HCT116 (cell line): ENCODE results near the gene CENPU. TPM values are rescaled to one million over a fixed set of nuclear protein-coding genes. Genes with fewer than 3 reads are reported as not detected.

Experiments used
- ATAC-seq: fragments of 200-7000 bp; cut with Tn5 transposase; 2 replicates; pipeline ENCODE4 v1.9.1; 2020; ENCODE audit warnings: mild to moderate bottlenecking, moderate library complexity
- BruUV-seq: library from RNA; stranded (reverse); fragments of 400-500 nt; replicated peaks from 2 replicates; lab custom pipeline; 2021; lab: Mats Ljungman, UMichigan
- CTCF ChIA-PET: fragments of 300-600 bp; sonication (Branson Sonifier 250); formaldehyde crosslinking; loops from one replicate; lab custom pipeline; 2021; ENCODE audit warnings: antibody characterized with exemption; lab: Charles Lee
- POLR2A ChIA-PET: fragments of 300-600, 350-600 bp; sonication (Branson Sonifier 250); formaldehyde crosslinking; loops from one replicate; lab custom pipeline; 2021; ENCODE audit warnings: antibody characterized with exemption; lab: Charles Lee
- RAD21 ChIA-PET, 2 experiments: fragments of 300-600 bp; sonication (Branson Sonifier 250); formaldehyde crosslinking; loops; one replicate each; lab custom pipeline; 2023; ENCODE audit warnings: low total read pairs in 2 of 2; ENCODE audit not compliant: uncharacterized antibody in 2 of 2, unreplicated experiment in 2 of 2, low non-redundant PET in 1 of 2; lab: Charles Lee
- DNase-seq: peaks from one replicate; pipeline ENCODE4 v3.0.0-alpha.2; 2010; ENCODE audit warnings: low read depth, low spot score
- H2AFZ ChIP-seq: fragments of 200-600 bp; shearing (Covaris generic), sonication (generic); 2 replicates; pipeline ENCODE4 v1.6.1; 2017; ENCODE audit warnings: low read depth, mixed run types, mixed read lengths, antibody characterized with exemption, low read length; ENCODE audit not compliant: poor library complexity, severe bottlenecking
- H3K27ac ChIP-seq: 2 replicates; pipeline ENCODE4 v1.5.1; 2012; ENCODE audit warnings: low read depth, low read length
- H3K27me3 ChIP-seq: fragments of 200-600 bp; sonication (generic); 2 replicates; pipeline ENCODE4 v1.6.1; 2016; ENCODE audit warnings: mixed run types, low read length, mixed read lengths; ENCODE audit not compliant: insufficient read depth
- H3K36me3 ChIP-seq, 2 experiments: fragments of 200-500 bp in 1 of 2; fragments of 200-600 bp in 1 of 2; sonication (Bioruptor generic) in 1 of 2; sonication (generic) in 1 of 2; 2 replicates each; pipeline versions ENCODE4 v1.5.1 to v1.6.1; 2014 to 2016; ENCODE audit warnings: low read length in 2 of 2, inconsistent platforms in 1 of 2, mixed read lengths in 1 of 2, mixed run types in 1 of 2; ENCODE audit not compliant: insufficient read depth in 2 of 2, control insufficient read depth in 1 of 2
- H3K4me1 ChIP-seq, 2 experiments: fragments of 200-600 bp in 1 of 2; sonication (generic) in 1 of 2; 2 replicates each; pipeline versions ENCODE4 v1.5.1 to v1.6.1; 2012 to 2017; ENCODE audit warnings: low read length in 2 of 2, inconsistent platforms in 1 of 2, mild to moderate bottlenecking in 1 of 2, mixed read lengths in 1 of 2, mixed run types in 1 of 2, moderate library complexity in 1 of 2; ENCODE audit not compliant: insufficient read depth in 2 of 2, control insufficient read depth in 1 of 2
- H3K4me2 ChIP-seq: fragments of 200-600 bp; sonication (generic); 2 replicates; pipeline ENCODE4 v1.6.1; 2017; ENCODE audit warnings: mixed run types, low read length, mixed read lengths
- H3K4me3 ChIP-seq, 2 experiments: fragments of 200-600 bp in 1 of 2; sonication (generic) in 1 of 2; replicated peaks in 1 of 2; 2 replicates each; pipeline ENCODE4 v1.5.1; 2011 to 2016; ENCODE audit warnings: low read length in 2 of 2, control low read depth in 1 of 2, low read depth in 1 of 2, mild to moderate bottlenecking in 1 of 2, mixed read lengths in 1 of 2, mixed run types in 1 of 2
- H3K79me2 ChIP-seq: fragments of 200-600 bp; sonication (generic); 2 replicates; pipeline ENCODE4 v1.6.1; 2017; ENCODE audit warnings: mild to moderate bottlenecking, mixed run types, low read length, moderate library complexity, mixed read lengths; ENCODE audit not compliant: insufficient read depth
- H3K9ac ChIP-seq: fragments of 200-600 bp; sonication (generic); 2 replicates; pipeline ENCODE4 v1.6.1; 2016; ENCODE audit warnings: low read length, mixed read lengths
- H3K9me2 ChIP-seq: fragments of 200-600 bp; sonication (generic), shearing (Covaris generic); 2 replicates; pipeline ENCODE4 v1.6.1; 2017; ENCODE audit warnings: mixed run types, mild to moderate bottlenecking, moderate library complexity; ENCODE audit not compliant: insufficient read depth
- H3K9me3 ChIP-seq, 2 experiments: fragments of 200-500 bp in 1 of 2; fragments of 200-600 bp in 1 of 2; sonication (Bioruptor generic) in 1 of 2; sonication (generic) in 1 of 2; 2 replicates each; pipeline ENCODE4 v1.6.1; 2014 to 2017; ENCODE audit warnings: low read length in 2 of 2, mixed read lengths in 2 of 2, inconsistent platforms in 1 of 2, low read depth in 1 of 2, mild to moderate bottlenecking in 1 of 2, mixed run types in 1 of 2, moderate library complexity in 1 of 2; ENCODE audit not compliant: control insufficient read depth in 1 of 2, insufficient read depth in 1 of 2
- H4K20me1 ChIP-seq: fragments of 200-600 bp; sonication (generic), shearing (Covaris generic); 2 replicates; pipeline ENCODE4 v1.6.1; 2017; ENCODE audit warnings: mixed run types, mild to moderate bottlenecking, moderate library complexity; ENCODE audit not compliant: insufficient read depth
- ATF3 ChIP-seq: IDR thresholded peaks from 2 replicates; pipeline ENCODE4 v1.6.1; 2012
- CBX3 ChIP-seq: IDR thresholded peaks from 2 replicates; pipeline ENCODE4 v1.6.1; 2012; ENCODE audit warnings: low read depth
- CEBPB ChIP-seq: IDR thresholded peaks from 2 replicates; pipeline ENCODE4 v1.6.1; 2012; ENCODE audit warnings: low read depth
- CTCF ChIP-seq, 3 experiments: fragments of 200-600 bp in 1 of 3; sonication (generic) in 1 of 3; IDR thresholded peaks in 2 of 3; conservative IDR thresholded peaks in 1 of 3; 2 replicates each; pipeline ENCODE4 v1.5.1; 2012 to 2017; ENCODE audit warnings: low read depth in 2 of 3, low read length in 2 of 3, antibody characterized with exemption in 1 of 3, borderline replicate concordance in 1 of 3, control low read depth in 1 of 3, mild to moderate bottlenecking in 1 of 3, mixed read lengths in 1 of 3, mixed run types in 1 of 3, moderate library complexity in 1 of 3; ENCODE audit not compliant: insufficient read depth in 1 of 3
- ELF1 ChIP-seq: IDR thresholded peaks from 2 replicates; pipeline ENCODE4 v1.6.1; 2012; ENCODE audit warnings: low read depth, borderline replicate concordance
- EZH2 ChIP-seq: fragments of 200-600 bp; sonication (generic); IDR thresholded peaks from 2 replicates; pipeline ENCODE4 v1.6.1; 2017; ENCODE audit warnings: antibody characterized with exemption, mixed run types
- EZH2phosphoT487 ChIP-seq: fragments of 200-600 bp; IDR thresholded peaks from 2 replicates; pipeline ENCODE4 v1.6.1; 2018; ENCODE audit warnings: antibody characterized with exemption, borderline replicate concordance
- FOSL1 ChIP-seq: IDR thresholded peaks from 2 replicates; pipeline ENCODE4 v1.6.1; 2012; ENCODE audit warnings: low read depth
- POLR2AphosphoS5 ChIP-seq: IDR thresholded peaks from 2 replicates; pipeline ENCODE4 v1.6.1; 2011; ENCODE audit warnings: mild to moderate bottlenecking, low read depth, low read length, moderate library complexity
- SIN3A ChIP-seq: IDR thresholded peaks from 2 replicates; pipeline ENCODE4 v1.6.1; 2012; ENCODE audit warnings: low read depth
- SP1 ChIP-seq: IDR thresholded peaks from 2 replicates; pipeline ENCODE4 v1.6.1; 2012; ENCODE audit warnings: low read depth
- SRF ChIP-seq: IDR thresholded peaks from 2 replicates; pipeline ENCODE4 v1.6.1; 2012; ENCODE audit warnings: low read depth
- TCF7L2 ChIP-seq: IDR thresholded peaks from 2 replicates; pipeline ENCODE4 v1.7.0; 2011; ENCODE audit warnings: borderline replicate concordance, inconsistent platforms; ENCODE audit not compliant: insufficient read depth, insufficient read length; ENCODE audit errors: extremely low read depth
- YY1 ChIP-seq: IDR thresholded peaks from 2 replicates; pipeline ENCODE4 v1.6.1; 2011; ENCODE audit warnings: low read length, low read depth, moderate library complexity, mild to moderate bottlenecking; ENCODE audit not compliant: insufficient replicate concordance; ENCODE audit errors: extremely low read depth
- ZBTB33 ChIP-seq: IDR thresholded peaks from 2 replicates; pipeline ENCODE4 v1.6.1; 2011; ENCODE audit warnings: mild to moderate bottlenecking, low read length, moderate library complexity; ENCODE audit not compliant: insufficient replicate concordance; ENCODE audit errors: extremely low read depth
- ZFX ChIP-seq: fragments of 450-650 bp; IDR thresholded peaks from 2 replicates; pipeline ENCODE4 v1.6.1; 2017
- intact Hi-C: fragments of 100-400 bp; cut with micrococcal nuclease; formaldehyde crosslinking; loops from 2 replicates; pipeline ENCODE4 v1.10.0; 2022
- total RNA-seq: library from RNA; stranded (reverse); gene quantifications from one replicate; pipeline ENCODE4 v1.2.1, GENCODE V29; 2021; ENCODE audit not compliant: unreplicated experiment
- TF ChIP-seq, protein P1 (sequence below): IDR thresholded peaks from 2 replicates; pipeline ENCODE4 v1.6.1; 2012
- TF ChIP-seq, protein P2 (sequence below): IDR thresholded peaks from 2 replicates; pipeline ENCODE4 v1.6.1; 2012; ENCODE audit warnings: low read depth

CENPU gene
- total RNA-seq, 1 experiment from 2014 or later = 28.2 TPM

DNA sequence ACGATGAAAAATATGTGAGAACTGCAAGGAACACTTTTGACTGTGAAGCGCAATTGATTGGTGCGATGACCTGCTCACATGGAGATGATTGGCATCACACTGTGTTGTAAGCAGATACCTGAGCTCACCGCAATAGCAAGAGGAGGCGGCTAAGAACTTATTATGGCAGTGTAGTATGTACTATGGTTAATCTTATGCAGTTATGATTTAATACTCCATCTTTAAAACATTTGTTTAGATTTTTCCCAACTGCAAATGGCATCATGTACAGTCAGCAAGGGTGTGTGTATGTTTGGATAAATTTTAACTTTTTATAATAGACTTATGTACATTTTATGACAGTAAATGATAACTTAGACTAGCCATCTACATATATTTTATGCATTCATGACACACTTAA is 58.9 kb downstream of the CENPU start:
- H3K9ac ChIP-seq = no peak overlapping the region
- DNase-seq = no peak
- H3K9me3 ChIP-seq = no peaks in the 10 kb centered on the region
- H3K4me1 ChIP-seq = no peaks in the 10 kb centered on the region
- H3K9me2 ChIP-seq = no peaks in the 10 kb centered on the region
- H4K20me1 ChIP-seq = no peaks in the 10 kb centered on the region
- TF ChIP-seq EZH2 = no peak
- no peak for TF ChIP-seq ZBTB33
- TF ChIP-seq CEBPB = no peak
- no peak for TF ChIP-seq POLR2AphosphoS5
- TF ChIP-seq ELF1 = no peak
- TF ChIP-seq ATF3 = no peak
- TF ChIP-seq ZFX = no peak
- TF ChIP-seq TCF7L2 = no peak
- TF ChIP-seq, protein P1, sequence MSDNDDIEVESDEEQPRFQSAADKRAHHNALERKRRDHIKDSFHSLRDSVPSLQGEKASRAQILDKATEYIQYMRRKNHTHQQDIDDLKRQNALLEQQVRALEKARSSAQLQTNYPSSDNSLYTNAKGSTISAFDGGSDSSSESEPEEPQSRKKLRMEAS = no peak
- no peak for TF ChIP-seq SP1
- TF ChIP-seq EZH2phosphoT487 = no peak
- TF ChIP-seq, protein P2, sequence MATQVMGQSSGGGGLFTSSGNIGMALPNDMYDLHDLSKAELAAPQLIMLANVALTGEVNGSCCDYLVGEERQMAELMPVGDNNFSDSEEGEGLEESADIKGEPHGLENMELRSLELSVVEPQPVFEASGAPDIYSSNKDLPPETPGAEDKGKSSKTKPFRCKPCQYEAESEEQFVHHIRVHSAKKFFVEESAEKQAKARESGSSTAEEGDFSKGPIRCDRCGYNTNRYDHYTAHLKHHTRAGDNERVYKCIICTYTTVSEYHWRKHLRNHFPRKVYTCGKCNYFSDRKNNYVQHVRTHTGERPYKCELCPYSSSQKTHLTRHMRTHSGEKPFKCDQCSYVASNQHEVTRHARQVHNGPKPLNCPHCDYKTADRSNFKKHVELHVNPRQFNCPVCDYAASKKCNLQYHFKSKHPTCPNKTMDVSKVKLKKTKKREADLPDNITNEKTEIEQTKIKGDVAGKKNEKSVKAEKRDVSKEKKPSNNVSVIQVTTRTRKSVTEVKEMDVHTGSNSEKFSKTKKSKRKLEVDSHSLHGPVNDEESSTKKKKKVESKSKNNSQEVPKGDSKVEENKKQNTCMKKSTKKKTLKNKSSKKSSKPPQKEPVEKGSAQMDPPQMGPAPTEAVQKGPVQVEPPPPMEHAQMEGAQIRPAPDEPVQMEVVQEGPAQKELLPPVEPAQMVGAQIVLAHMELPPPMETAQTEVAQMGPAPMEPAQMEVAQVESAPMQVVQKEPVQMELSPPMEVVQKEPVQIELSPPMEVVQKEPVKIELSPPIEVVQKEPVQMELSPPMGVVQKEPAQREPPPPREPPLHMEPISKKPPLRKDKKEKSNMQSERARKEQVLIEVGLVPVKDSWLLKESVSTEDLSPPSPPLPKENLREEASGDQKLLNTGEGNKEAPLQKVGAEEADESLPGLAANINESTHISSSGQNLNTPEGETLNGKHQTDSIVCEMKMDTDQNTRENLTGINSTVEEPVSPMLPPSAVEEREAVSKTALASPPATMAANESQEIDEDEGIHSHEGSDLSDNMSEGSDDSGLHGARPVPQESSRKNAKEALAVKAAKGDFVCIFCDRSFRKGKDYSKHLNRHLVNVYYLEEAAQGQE = no peak
- TF ChIP-seq CTCF (IDR thresholded peaks at IDR 0.05 in 2 of 3, conservative IDR thresholded peaks at IDR 0.05 in 1 of 3; ENCODE audit: borderline replicate concordance in 1 of 3, insufficient read depth in 1 of 3, low read depth in 2 of 3, low read length in 2 of 3) = no peak
- no peak for TF ChIP-seq YY1
- no peak for TF ChIP-seq CBX3
- TF ChIP-seq SIN3A = no peak
- TF ChIP-seq SRF = no peak
- TF ChIP-seq FOSL1 = no peak
- RAD21 ChIA-PET = no interaction called here
- H3K4me3 ChIP-seq = no peak overlapping the region
- ATAC-seq = no peak
- POLR2A ChIA-PET = no interaction called here
- no peak overlapping the region for H3K4me2 ChIP-seq
- H3K27me3 ChIP-seq = no peaks in the 10 kb centered on the region
- no peaks in the 10 kb centered on the region for H3K36me3 ChIP-seq
- H2AFZ ChIP-seq = no peak overlapping the region
- H3K79me2 ChIP-seq = no peaks in the 10 kb centered on the region
- H3K27ac ChIP-seq = no peak overlapping the region
- intact Hi-C loops = no loop called here
- BruUV-seq = no TSS peak
- CTCF ChIA-PET = no interaction called here
